HepG2 (cell line): ENCODE results near the gene PTPRQ. TPM values are rescaled to one million over a fixed set of nuclear protein-coding genes. Genes with fewer than 3 reads are reported as not detected.

ENCODE experiments used
- ATAC-seq: fragments of 200-7000 bp; cut with Tn5 transposase; 3 replicates; pipeline ENCODE4 v1.9.1; 2020; ENCODE audit warnings: mild to moderate bottlenecking, moderate library complexity
- BruUV-seq: library from RNA; stranded (reverse); fragments of 400-500 nt; replicated peaks from 2 replicates; lab custom pipeline; 2021; lab: Mats Ljungman, UMichigan
- CTCF ChIA-PET: fragments of 300-600 bp; formaldehyde crosslinking; extraction: SDS; loops from one replicate; lab custom pipeline; 2021; ENCODE audit warnings: low total read pairs, inconsistent platforms, low intra/inter-chr PET ratio; lab: Yijun Ruan, JAX
- POLR2A ChIA-PET: fragments of 350-600 bp; sonication (Branson Sonifier 250); formaldehyde crosslinking; loops from one replicate; lab custom pipeline; 2020; ENCODE audit warnings: antibody characterized with exemption, inconsistent platforms; lab: Yijun Ruan, JAX
- DNase-seq: peaks from one replicate; pipeline ENCODE4 v3.0.0-alpha.2; 2015; ENCODE audit warnings: low spot score
- FAIRE-seq: peaks from 3 replicates; lab custom pipeline; 2011; peaks lifted over from hg19 to GRCh38; lab: Jason Lieb, UNC
- H2AFZ ChIP-seq: one replicate; pipeline ENCODE4 v1.6.1; 2011; ENCODE audit warnings: low read length, inconsistent platforms
- H3K27ac ChIP-seq: fragments of 300-600 bp; 3 replicates; pipeline ENCODE4 v1.8.0; 2011; ENCODE audit warnings: mixed run types, mild to moderate bottlenecking, mixed read lengths, low read length, inconsistent platforms; ENCODE audit not compliant: insufficient read depth; ENCODE audit errors: extremely low read length
- H3K27me3 ChIP-seq, 2 experiments: fragments of 200-600 bp in 1 of 2; 2 replicates in 1 of 2; 3 replicates in 1 of 2; pipeline versions ENCODE4 v1.6.0 to v1.8.0; 2011; ENCODE audit warnings: low read length in 2 of 2, mild to moderate bottlenecking in 2 of 2, moderate library complexity in 2 of 2, inconsistent platforms in 1 of 2; ENCODE audit not compliant: insufficient read depth in 2 of 2, control insufficient read depth in 1 of 2
- H3K36me3 ChIP-seq, 2 experiments: fragments of 200-600 bp in 1 of 2; replicated peaks in 1 of 2; 2 replicates in 1 of 2; 3 replicates in 1 of 2; pipeline versions ENCODE4 v1.5.1 to v1.8.0; 2011; ENCODE audit warnings: low read length in 2 of 2, inconsistent platforms in 1 of 2; ENCODE audit not compliant: insufficient read depth in 2 of 2, control insufficient read depth in 1 of 2
- H3K4me1 ChIP-seq: 2 replicates; pipeline ENCODE4 v1.5.1; 2012; ENCODE audit warnings: low read length, inconsistent platforms; ENCODE audit not compliant: insufficient read depth
- H3K4me2 ChIP-seq: 2 replicates; pipeline ENCODE4 v1.6.0; 2011; ENCODE audit warnings: low read depth, low read length, inconsistent platforms
- H3K4me3 ChIP-seq, 3 experiments: fragments of 200-600 bp in 1 of 3; sonication (generic), shearing (Covaris generic) in 1 of 3; replicated peaks in 1 of 3; 2 replicates each; pipeline ENCODE4 v1.5.1; 2011 to 2016; ENCODE audit warnings: low read length in 3 of 3, inconsistent platforms in 2 of 3, low read depth in 2 of 3, mild to moderate bottlenecking in 2 of 3, control low read depth in 1 of 3, mixed read lengths in 1 of 3; ENCODE audit not compliant: insufficient read depth in 1 of 3
- H3K79me2 ChIP-seq: one replicate; pipeline ENCODE4 v1.6.1; 2011; ENCODE audit warnings: low read length, inconsistent platforms; ENCODE audit not compliant: insufficient read depth
- H3K9ac ChIP-seq: 2 replicates; pipeline ENCODE4 v1.6.0; 2011; ENCODE audit warnings: mild to moderate bottlenecking, low read depth, low read length, inconsistent platforms; ENCODE audit not compliant: insufficient read depth
- H3K9me3 ChIP-seq: 2 replicates; pipeline ENCODE4 v1.5.1; 2012; ENCODE audit warnings: mild to moderate bottlenecking, low read length
- H4K20me1 ChIP-seq: 2 replicates; pipeline ENCODE4 v1.6.0; 2011; ENCODE audit warnings: inconsistent platforms, mild to moderate bottlenecking, low read length, moderate library complexity; ENCODE audit not compliant: insufficient read depth
- ATM ChIP-seq: fragments of 450-650 bp; IDR thresholded peaks from 2 replicates; pipeline ENCODE4 v1.7.1; 2017; ENCODE audit warnings: mild to moderate bottlenecking, borderline replicate concordance
- CHD4 ChIP-seq: fragments of 200-600 bp; sonication (generic); IDR thresholded peaks from 2 replicates; pipeline ENCODE4 v1.7.0; 2017; ENCODE audit warnings: mild to moderate bottlenecking, low read length, borderline replicate concordance
- HIVEP1 ChIP-seq: sonication (generic); formaldehyde crosslinking; IDR thresholded peaks from 2 replicates; pipeline ENCODE4 v1.4.0; 2020; ENCODE audit warnings: mild to moderate bottlenecking, missing genetic modification reagents
- NFATC3 ChIP-seq: sonication (generic); formaldehyde crosslinking; IDR thresholded peaks from 2 replicates; pipeline ENCODE4 v1.5.1; 2020; ENCODE audit warnings: mild to moderate bottlenecking, missing genetic modification reagents
- PHF5A ChIP-seq: IDR thresholded peaks from one replicate; pipeline ENCODE4 v1.6.1; 2018; ENCODE audit warnings: low read depth, missing genetic modification reagents; ENCODE audit not compliant: unreplicated experiment
- SAP130 ChIP-seq: IDR thresholded peaks from 2 replicates; pipeline ENCODE4 v1.6.1; 2016; ENCODE audit warnings: low read depth
- SETDB1 ChIP-seq: sonication (generic); formaldehyde crosslinking; IDR thresholded peaks from 2 replicates; pipeline ENCODE4 v1.5.1; 2020; ENCODE audit warnings: missing genetic modification reagents, mild to moderate bottlenecking, borderline replicate concordance
- TSC22D2 ChIP-seq: sonication (generic); formaldehyde crosslinking; IDR thresholded peaks from 2 replicates; pipeline ENCODE4 v1.5.1; 2020; ENCODE audit warnings: missing genetic modification reagents, mild to moderate bottlenecking, borderline replicate concordance
- YY1 ChIP-seq: IDR thresholded peaks from 2 replicates; pipeline ENCODE4 v1.6.1; 2011; ENCODE audit warnings: low read length, low read depth, moderate library complexity, mild to moderate bottlenecking; ENCODE audit not compliant: insufficient read depth, insufficient replicate concordance
- ZEB1 ChIP-seq: IDR thresholded peaks from 2 replicates; pipeline ENCODE4 v1.6.1; 2012; ENCODE audit warnings: mild to moderate bottlenecking, low read depth, inconsistent platforms; ENCODE audit not compliant: insufficient replicate concordance
- ZFP90 ChIP-seq: sonication (generic); formaldehyde crosslinking; IDR thresholded peaks from 2 replicates; pipeline ENCODE4 v1.8.0; 2022; ENCODE audit warnings: missing genetic modification reagents, mild to moderate bottlenecking, inconsistent platforms, borderline replicate concordance
- ZNF235 ChIP-seq: sonication (generic); formaldehyde crosslinking; IDR thresholded peaks from 2 replicates; pipeline ENCODE4 v1.8.1; 2023; ENCODE audit warnings: mild to moderate bottlenecking, missing genetic modification reagents, borderline replicate concordance
- ZNF367 ChIP-seq: sonication (generic); formaldehyde crosslinking; IDR thresholded peaks from 2 replicates; pipeline ENCODE4 v1.4.0; 2020; ENCODE audit warnings: missing genetic modification reagents, borderline replicate concordance
- ZNF432 ChIP-seq: sonication (generic); formaldehyde crosslinking; IDR thresholded peaks from 2 replicates; pipeline ENCODE4 v1.5.0; 2020; ENCODE audit warnings: missing genetic modification reagents, mild to moderate bottlenecking, borderline replicate concordance
- WGBS: methylation state at CpG from one replicate; pipeline ENCODE4 v1.1.6; 2017; ENCODE audit warnings: low lambda C conversion rate; 5-methylcytosine and 5-hydroxymethylcytosine counted together
- in situ Hi-C: cut with HindIII; loops from 2 replicates; pipeline ENCODE4 v1.10.0; 2017; ENCODE audit warnings: low pct_unique_long_range_greater_than_20kb; ENCODE audit not compliant: extremely low pct_ligation_motif_present
- intact Hi-C: fragments of 100-400 bp; cut with micrococcal nuclease; formaldehyde crosslinking; loops from one replicate; pipeline ENCODE4 v1.10.0; 2022; ENCODE audit not compliant: unreplicated experiment
- polyA plus RNA-seq, 8 experiments: library from polyadenylated mRNA; depleted of rRNA in 3 of 8; stranded (reverse) in 7 of 8; unstranded in 1 of 8; fragments of >200 nt; fragmentation: Illumina TruSeq in 4 of 8; extraction: Trizol in 4 of 8; gene quantifications; 2 replicates each; pipeline versions ENCODE4 v1.2.1 to v1.2.3, GENCODE V29; 2011 to 2016; ENCODE audit warnings: low read depth in 4 of 8, missing spikeins in 1 of 8, mixed read lengths in 1 of 8; ENCODE audit not compliant: insufficient read depth in 1 of 8
- total RNA-seq, 5 experiments: library from RNA; depleted of rRNA; stranded (reverse); fragments of >200 nt; fragmentation: Illumina TruSeq; extraction: Trizol; gene quantifications; 2 replicates each; pipeline ENCODE4 v1.2.3, GENCODE V29; 2016; ENCODE audit warnings: low read depth in 1 of 5
- TF ChIP-seq, protein P1 (sequence below): sonication (generic); formaldehyde crosslinking; conservative IDR thresholded peaks from 2 replicates; pipeline ENCODE4 v1.8.0; 2022; ENCODE audit warnings: missing genetic modification reagents
- TF ChIP-seq, protein P2 (sequence below): sonication (generic); formaldehyde crosslinking; IDR thresholded peaks from 2 replicates; pipeline ENCODE4 v1.4.0; 2020; ENCODE audit warnings: missing genetic modification reagents
- TF ChIP-seq, protein P3 (sequence below): sonication (generic); formaldehyde crosslinking; IDR thresholded peaks from 2 replicates; pipeline ENCODE4 v1.4.0; 2020; ENCODE audit warnings: mild to moderate bottlenecking, missing genetic modification reagents
- TF ChIP-seq, protein P4 (sequence below): IDR thresholded peaks from 2 replicates; pipeline ENCODE4 v1.6.1; 2012; ENCODE audit warnings: low read depth, low read length, improper control_type of control experiment

PTPRQ gene
- total and polyA plus RNA-seq, 2 of the 13 experiments (the other 11 are each of a cell fraction or from before 2014, with no cell fraction given): not detected

DNA sequence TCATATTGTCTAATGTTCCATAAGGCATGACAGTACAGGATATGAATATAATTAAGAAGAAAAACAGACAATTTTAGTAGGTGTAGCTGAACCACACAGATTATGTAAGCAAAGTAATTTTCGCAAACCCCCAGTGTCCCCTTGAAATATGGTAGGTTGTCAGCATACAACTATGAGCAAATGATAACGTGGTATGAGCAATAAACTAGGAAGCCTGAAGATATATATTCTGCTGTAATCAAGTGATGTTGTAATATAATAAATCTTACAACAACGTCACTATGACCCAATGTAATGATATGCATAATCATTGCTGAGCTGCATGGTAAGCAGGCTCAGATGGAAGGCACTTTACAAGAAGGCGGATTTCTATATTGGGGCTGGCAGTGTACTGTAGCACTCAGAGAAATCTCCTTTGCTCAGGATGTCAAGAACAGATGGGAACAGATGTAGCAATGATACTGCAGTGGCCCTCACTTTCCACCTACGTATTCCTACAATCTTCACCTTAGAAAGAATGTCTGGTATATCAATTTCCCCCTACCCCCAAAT is 215.6 kb downstream of the PTPRQ start:
- Histone ChIP-seq H3K27me3 (no peaks in the 10 kb centered on the region), H3K9ac (no peak overlapping the region), H3K79me2 (no peaks in the 10 kb centered on the region), H2AFZ (no peak overlapping the region), H3K4me1 (no peaks in the 10 kb centered on the region), H3K4me3 (no peak overlapping the region), H3K4me2 (no peak overlapping the region), H3K27ac (no peak overlapping the region)
- no TSS peak for BruUV-seq
- ChIA-PET POLR2A (no interaction called here), CTCF (no interaction called here)
- FAIRE-seq (no peak), DNase-seq (no peak)
- WGBS: 9% methylated on average over 5 of the region's 5 CpGs
- in situ Hi-C loops: no loop called here
- intact Hi-C loops: no loop called here
- no peak for TF ChIP-seq ZNF367 (CRISPR knock-in tag)
- TF ChIP-seq HIVEP1 (CRISPR knock-in tag): no peak
- no peak for TF ChIP-seq SETDB1
- TF ChIP-seq CHD4: no peak
- TF ChIP-seq, protein P1, sequence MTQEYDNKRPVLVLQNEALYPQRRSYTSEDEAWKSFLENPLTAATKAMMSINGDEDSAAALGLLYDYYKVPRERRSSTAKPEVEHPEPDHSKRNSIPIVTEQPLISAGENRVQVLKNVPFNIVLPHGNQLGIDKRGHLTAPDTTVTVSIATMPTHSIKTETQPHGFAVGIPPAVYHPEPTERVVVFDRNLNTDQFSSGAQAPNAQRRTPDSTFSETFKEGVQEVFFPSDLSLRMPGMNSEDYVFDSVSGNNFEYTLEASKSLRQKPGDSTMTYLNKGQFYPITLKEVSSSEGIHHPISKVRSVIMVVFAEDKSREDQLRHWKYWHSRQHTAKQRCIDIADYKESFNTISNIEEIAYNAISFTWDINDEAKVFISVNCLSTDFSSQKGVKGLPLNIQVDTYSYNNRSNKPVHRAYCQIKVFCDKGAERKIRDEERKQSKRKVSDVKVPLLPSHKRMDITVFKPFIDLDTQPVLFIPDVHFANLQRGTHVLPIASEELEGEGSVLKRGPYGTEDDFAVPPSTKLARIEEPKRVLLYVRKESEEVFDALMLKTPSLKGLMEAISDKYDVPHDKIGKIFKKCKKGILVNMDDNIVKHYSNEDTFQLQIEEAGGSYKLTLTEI: no peak
- no peak for TF ChIP-seq ZFP90 (CRISPR knock-in tag)
- TF ChIP-seq, protein P2, sequence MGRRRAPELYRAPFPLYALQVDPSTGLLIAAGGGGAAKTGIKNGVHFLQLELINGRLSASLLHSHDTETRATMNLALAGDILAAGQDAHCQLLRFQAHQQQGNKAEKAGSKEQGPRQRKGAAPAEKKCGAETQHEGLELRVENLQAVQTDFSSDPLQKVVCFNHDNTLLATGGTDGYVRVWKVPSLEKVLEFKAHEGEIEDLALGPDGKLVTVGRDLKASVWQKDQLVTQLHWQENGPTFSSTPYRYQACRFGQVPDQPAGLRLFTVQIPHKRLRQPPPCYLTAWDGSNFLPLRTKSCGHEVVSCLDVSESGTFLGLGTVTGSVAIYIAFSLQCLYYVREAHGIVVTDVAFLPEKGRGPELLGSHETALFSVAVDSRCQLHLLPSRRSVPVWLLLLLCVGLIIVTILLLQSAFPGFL (CRISPR knock-in tag): no peak
- no peak for TF ChIP-seq ZEB1
- TF ChIP-seq ZNF235: no peak
- TF ChIP-seq SAP130 (CRISPR knock-in tag): no peak
- no peak for TF ChIP-seq YY1
- TF ChIP-seq, protein P3, sequence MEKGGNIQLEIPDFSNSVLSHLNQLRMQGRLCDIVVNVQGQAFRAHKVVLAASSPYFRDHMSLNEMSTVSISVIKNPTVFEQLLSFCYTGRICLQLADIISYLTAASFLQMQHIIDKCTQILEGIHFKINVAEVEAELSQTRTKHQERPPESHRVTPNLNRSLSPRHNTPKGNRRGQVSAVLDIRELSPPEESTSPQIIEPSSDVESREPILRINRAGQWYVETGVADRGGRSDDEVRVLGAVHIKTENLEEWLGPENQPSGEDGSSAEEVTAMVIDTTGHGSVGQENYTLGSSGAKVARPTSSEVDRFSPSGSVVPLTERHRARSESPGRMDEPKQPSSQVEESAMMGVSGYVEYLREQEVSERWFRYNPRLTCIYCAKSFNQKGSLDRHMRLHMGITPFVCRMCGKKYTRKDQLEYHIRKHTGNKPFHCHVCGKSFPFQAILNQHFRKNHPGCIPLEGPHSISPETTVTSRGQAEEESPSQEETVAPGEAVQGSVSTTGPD (CRISPR knock-in tag): no peak
- TF ChIP-seq ZNF432 (CRISPR knock-in tag): no peak
- no peak for TF ChIP-seq ATM
- TF ChIP-seq, protein P4, sequence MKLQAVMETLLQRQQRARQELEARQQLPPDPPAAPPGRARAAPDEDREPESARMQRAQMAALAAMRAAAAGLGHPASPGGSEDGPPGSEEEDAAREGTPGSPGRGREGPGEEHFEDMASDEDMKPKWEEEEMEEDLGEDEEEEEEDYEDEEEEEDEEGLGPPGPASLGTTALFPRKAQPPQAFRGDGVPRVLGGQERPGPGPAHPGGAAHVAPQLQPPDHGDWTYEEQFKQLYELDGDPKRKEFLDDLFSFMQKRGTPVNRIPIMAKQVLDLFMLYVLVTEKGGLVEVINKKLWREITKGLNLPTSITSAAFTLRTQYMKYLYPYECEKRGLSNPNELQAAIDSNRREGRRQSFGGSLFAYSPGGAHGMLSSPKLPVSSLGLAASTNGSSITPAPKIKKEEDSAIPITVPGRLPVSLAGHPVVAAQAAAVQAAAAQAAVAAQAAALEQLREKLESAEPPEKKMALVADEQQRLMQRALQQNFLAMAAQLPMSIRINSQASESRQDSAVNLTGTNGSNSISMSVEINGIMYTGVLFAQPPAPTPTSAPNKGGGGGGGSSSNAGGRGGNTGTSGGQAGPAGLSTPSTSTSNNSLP: no peak
- TF ChIP-seq TSC22D2 (CRISPR knock-in tag): no peak
- no peak for TF ChIP-seq PHF5A (CRISPR knock-in tag)
- TF ChIP-seq NFATC3 (CRISPR knock-in tag): no peak
- TF ChIP-seq, all 625 proteins: peak for 0
- Histone ChIP-seq H3K9me3 (no peaks in the 10 kb centered on the region), H4K20me1 (no peaks in the 10 kb centered on the region), H3K36me3 (no peaks in the 10 kb centered on the region)
- no peak for ATAC-seq
